ENCODE results near the gene THOP1.
"Not testable (repeated sequence)": the region's sequence is repeated elsewhere in the genome, so short reads cannot be mapped to it uniquely, and the experiment has no call there.

Gene THOP1

GRCh38 chr19:2782936-2783780, 2.1 kb upstream of the THOP1 start, which contains the start of gene SGTA:
SGTA (minus strand) TSS chr19:2783273; CDS start chr19:2769068, 14,205 bp downstream.
- DNase-seq = peak; percentile 98 to 100 (median 100)

GRCh38 chr19:2783781-2784145, 1.5 kb upstream of the THOP1 start:
- DNase-seq = no peak

- DNase-seq = no peak
Observed at GRCh38 chr19:2787115-2787514, 1.8 kb downstream of the THOP1 start.

- no peak for DNase-seq
Observed at GRCh38 chr19:2788237-2788636, 2.9 kb downstream of the THOP1 start.

- no peak for DNase-seq
Observed at GRCh38 chr19:2790194-2790556, 4.9 kb downstream of the THOP1 start.

- DNase-seq = no peak
Observed at GRCh38 chr19:2790557-2791271, 5.4 kb downstream of the THOP1 start.

- no peak for DNase-seq
Observed at GRCh38 chr19:2791440-2791839, 6.1 kb downstream of the THOP1 start.

- DNase-seq = no peak
Observed at GRCh38 chr19:2791876-2792275, 6.6 kb downstream of the THOP1 start.

- DNase-seq = not testable (repeated sequence)
Observed at GRCh38 chr19:2792666-2793065, 7.4 kb downstream of the THOP1 start.

GRCh38 chr19:2793126-2793525, 7.8 kb downstream of the THOP1 start:
- DNase-seq = no peak

- DNase-seq = no peak
Observed at GRCh38 chr19:2793577-2793976, 8.3 kb downstream of the THOP1 start.

GRCh38 chr19:2795827-2796658, 10.7 kb downstream of the THOP1 start:
- no peak for DNase-seq

GRCh38 chr19:2796659-2797266, 11.5 kb downstream of the THOP1 start:
- DNase-seq = no peak

- no peak for DNase-seq
Observed at GRCh38 chr19:2797280-2797679, 12.0 kb downstream of the THOP1 start.

- DNase-seq = no peak
Observed at GRCh38 chr19:2798158-2798685, 12.9 kb downstream of the THOP1 start.

GRCh38 chr19:2798733-2799132, 13.4 kb downstream of the THOP1 start:
- no peak for DNase-seq

GRCh38 chr19:2799273-2800020, 14.1 kb downstream of the THOP1 start:
- no peak for DNase-seq

GRCh38 chr19:2800506-2800905, 15.2 kb downstream of the THOP1 start:
- DNase-seq = no peak

- DNase-seq = no peak
Observed at GRCh38 chr19:2802826-2803225, 17.5 kb downstream of the THOP1 start.

- DNase-seq = no peak
Observed at GRCh38 chr19:2803486-2804155, 18.3 kb downstream of the THOP1 start.
